ENCODE results near the gene SH2D1A.

Gene SH2D1A

DNA sequence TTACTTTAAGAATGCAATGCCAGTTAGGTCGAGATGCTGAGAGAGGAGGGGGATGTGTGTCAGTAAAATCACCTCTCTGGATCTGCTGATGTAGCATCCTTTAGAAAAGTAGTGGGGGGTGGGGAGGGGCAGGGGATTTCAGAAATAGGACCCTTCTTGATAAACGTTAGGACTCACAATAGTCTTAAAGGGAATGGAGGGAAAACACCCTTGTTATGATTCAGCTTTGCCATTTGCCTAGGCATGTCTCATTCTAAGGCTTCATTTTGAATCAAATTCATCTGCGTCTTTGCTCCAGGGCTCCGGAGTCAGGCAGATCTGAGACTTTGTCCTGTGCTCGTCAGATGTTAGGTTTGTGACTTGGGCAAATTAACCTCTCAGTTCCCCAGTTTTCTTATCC lies 879 bp downstream of the SH2D1A start:
- H3K27me3 ChIP-seq (replicated peaks; ENCODE audit: control insufficient read depth, insufficient read depth, low read length): no peaks in the 10 kb centered on the region
- TF ChIP-seq, protein P1, sequence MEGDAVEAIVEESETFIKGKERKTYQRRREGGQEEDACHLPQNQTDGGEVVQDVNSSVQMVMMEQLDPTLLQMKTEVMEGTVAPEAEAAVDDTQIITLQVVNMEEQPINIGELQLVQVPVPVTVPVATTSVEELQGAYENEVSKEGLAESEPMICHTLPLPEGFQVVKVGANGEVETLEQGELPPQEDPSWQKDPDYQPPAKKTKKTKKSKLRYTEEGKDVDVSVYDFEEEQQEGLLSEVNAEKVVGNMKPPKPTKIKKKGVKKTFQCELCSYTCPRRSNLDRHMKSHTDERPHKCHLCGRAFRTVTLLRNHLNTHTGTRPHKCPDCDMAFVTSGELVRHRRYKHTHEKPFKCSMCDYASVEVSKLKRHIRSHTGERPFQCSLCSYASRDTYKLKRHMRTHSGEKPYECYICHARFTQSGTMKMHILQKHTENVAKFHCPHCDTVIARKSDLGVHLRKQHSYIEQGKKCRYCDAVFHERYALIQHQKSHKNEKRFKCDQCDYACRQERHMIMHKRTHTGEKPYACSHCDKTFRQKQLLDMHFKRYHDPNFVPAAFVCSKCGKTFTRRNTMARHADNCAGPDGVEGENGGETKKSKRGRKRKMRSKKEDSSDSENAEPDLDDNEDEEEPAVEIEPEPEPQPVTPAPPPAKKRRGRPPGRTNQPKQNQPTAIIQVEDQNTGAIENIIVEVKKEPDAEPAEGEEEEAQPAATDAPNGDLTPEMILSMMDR (IDR thresholded peaks at IDR 0.05; ENCODE audit: insufficient read depth, low read length, poor library complexity, severe bottlenecking): no peak
- DNase-seq (ENCODE audit: extremely low read depth, insufficient read length): no peak
- no peak overlapping the region for H3K4me3 ChIP-seq (replicated peaks; ENCODE audit: low read depth, low read length)
- no peaks in the 10 kb centered on the region for H3K36me3 ChIP-seq (ENCODE audit: control insufficient read depth, insufficient read depth, low read length)

DNA sequence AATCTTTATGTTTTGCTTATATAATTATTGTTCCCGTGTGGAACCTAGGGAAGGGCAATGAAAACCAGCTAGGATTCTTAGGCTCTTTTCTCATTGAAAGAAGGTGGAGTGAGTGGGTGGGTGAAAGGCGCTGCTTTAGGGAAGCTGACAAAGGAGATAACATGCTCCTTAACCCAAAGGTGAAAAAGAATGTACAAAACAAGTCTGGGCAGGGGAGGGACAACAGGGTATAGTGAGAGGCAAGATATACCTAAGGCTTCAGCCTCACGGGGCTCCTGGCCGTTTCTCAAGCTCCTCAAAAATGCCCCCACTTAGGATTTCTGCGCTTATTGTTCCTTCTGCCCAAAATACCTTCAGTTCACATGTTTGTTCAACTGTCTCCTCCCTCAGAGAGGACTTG lies 1.8 kb downstream of the SH2D1A start:
- Histone ChIP-seq H3K36me3 (ENCODE audit: control insufficient read depth, insufficient read depth, low read length) (no peaks in the 10 kb centered on the region), H3K27me3 (replicated peaks; ENCODE audit: control insufficient read depth, insufficient read depth, low read length) (no peaks in the 10 kb centered on the region), H3K4me3 (replicated peaks; ENCODE audit: low read depth, low read length) (no peak overlapping the region)
- TF ChIP-seq, protein P1 (IDR thresholded peaks at IDR 0.05; ENCODE audit: insufficient read depth, low read length, poor library complexity, severe bottlenecking): no peak
- DNase-seq (ENCODE audit: extremely low read depth, insufficient read length): no peak

DNA sequence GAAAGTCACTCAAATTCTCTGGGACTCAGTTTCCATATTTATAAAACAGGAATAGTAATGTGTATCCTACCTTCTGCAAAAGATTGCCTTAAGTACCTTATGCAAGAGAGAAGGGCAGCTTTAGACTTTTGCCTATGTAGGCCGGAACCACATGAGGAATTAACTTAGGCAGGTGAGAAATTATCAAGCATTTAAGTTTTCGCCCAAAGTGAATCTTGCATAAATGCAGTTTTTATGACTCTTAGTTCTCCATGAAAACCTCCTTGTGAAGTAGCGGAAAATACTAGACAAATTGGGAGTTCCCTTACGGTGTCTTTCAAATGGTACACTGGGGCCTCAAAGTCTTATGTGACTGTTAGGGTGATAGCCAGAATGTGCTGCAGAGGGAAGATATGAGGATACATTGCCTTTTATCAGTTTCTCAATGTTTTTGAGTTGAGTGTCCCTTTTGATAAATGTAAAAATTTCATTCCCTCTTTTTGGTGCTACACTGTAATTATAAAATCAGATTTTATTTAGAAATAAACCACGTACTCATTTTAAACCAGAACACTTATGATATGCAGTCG lies 2.6 kb downstream of the SH2D1A start:
- Histone ChIP-seq H3K36me3 (ENCODE audit: control insufficient read depth, insufficient read depth, low read length) (no peaks in the 10 kb centered on the region), H3K4me3 (replicated peaks; ENCODE audit: low read depth, low read length) (no peak overlapping the region), H3K27me3 (replicated peaks; ENCODE audit: control insufficient read depth, insufficient read depth, low read length) (no peaks in the 10 kb centered on the region)
- TF ChIP-seq, protein P1 (IDR thresholded peaks at IDR 0.05; ENCODE audit: insufficient read depth, low read length, poor library complexity, severe bottlenecking): no peak
- DNase-seq (ENCODE audit: extremely low read depth, insufficient read length): no peak

DNA sequence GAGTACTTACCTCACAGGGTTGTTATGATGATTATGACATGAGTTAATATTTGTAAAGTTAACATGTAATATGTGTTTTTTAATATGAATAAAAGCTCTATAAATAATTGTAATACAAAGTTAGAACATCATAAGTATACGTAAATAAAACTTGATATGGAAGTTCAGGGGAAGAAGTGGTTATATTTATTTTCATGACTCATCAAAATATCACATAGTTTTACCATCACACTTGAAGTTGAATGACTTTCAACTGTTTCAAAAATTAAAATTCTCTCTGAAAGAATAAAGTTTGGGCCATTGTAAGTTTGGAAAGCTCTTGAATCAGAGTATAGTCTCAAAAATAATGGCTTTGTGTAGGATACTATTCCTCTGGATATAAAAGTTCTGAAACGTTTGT lies 8.3 kb downstream of the SH2D1A start:
- no peak overlapping the region for H3K4me3 ChIP-seq (replicated peaks; ENCODE audit: low read depth, low read length)
- no peaks in the 10 kb centered on the region for H3K36me3 ChIP-seq (ENCODE audit: control insufficient read depth, insufficient read depth, low read length)
- no peaks in the 10 kb centered on the region for H3K27me3 ChIP-seq (replicated peaks; ENCODE audit: control insufficient read depth, insufficient read depth, low read length)
- no peak for DNase-seq (ENCODE audit: extremely low read depth, insufficient read length)
- TF ChIP-seq, protein P1 (IDR thresholded peaks at IDR 0.05; ENCODE audit: insufficient read depth, low read length, poor library complexity, severe bottlenecking): no peak

DNA sequence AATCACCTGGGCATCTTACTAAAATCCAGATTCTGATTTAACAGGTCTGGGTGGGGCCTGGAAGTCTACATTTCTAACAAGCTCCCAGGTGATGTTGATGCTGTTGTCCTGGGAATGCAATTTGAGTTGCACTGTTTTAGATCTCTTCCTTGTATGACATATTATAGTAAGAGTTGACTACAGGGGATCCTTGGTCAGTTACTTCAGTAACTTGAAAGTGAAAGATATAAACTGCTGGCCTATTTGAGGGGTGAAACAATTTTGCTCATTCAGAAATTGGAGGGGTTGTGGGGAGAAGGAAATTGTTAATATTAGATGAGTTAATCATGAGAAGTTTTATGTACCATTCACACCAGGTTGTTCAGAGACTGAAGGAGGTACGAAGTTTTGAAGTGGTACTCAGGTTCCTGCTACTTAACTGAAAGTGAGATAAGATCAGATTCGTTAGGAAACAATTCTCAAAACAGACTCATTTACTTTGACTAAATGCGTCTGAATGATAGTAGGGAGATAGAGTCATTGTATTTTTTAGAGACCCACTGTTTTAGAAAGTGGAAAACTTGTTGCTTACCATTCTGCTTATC lies 12.5 kb downstream of the SH2D1A start:
- H3K4me3 ChIP-seq (replicated peaks; ENCODE audit: low read depth, low read length): no peak overlapping the region
- H3K36me3 ChIP-seq (ENCODE audit: control insufficient read depth, insufficient read depth, low read length): no peaks in the 10 kb centered on the region
- TF ChIP-seq, protein P1 (IDR thresholded peaks at IDR 0.05; ENCODE audit: insufficient read depth, low read length, poor library complexity, severe bottlenecking): no peak
- no peak for DNase-seq (ENCODE audit: extremely low read depth, insufficient read length)
- no peaks in the 10 kb centered on the region for H3K27me3 ChIP-seq (replicated peaks; ENCODE audit: control insufficient read depth, insufficient read depth, low read length)

DNA sequence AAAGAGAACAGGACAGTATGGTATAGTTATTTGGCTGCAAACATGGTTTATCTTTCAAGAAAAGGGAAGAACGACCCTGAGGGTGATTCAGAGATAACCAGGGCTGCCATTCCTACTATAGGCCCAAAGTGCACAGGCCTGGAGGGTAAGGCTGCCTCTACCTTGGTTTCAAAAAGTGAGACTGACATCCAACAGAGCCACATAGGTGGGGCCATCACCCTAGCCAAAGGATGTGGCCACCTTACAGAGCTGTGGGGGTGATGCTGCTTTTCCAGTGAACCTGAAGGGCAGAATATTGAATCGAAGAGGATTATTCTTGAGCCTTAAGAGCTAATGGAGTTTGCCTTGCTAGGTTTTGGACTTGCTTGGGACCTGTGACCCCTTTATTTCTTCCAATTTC lies 15.7 kb downstream of the SH2D1A start:
- TF ChIP-seq, protein P1 (IDR thresholded peaks at IDR 0.05; ENCODE audit: insufficient read depth, low read length, poor library complexity, severe bottlenecking): no peak
- no peak overlapping the region for H3K4me3 ChIP-seq (replicated peaks; ENCODE audit: low read depth, low read length)
- DNase-seq (ENCODE audit: extremely low read depth, insufficient read length): no peak
- H3K27me3 ChIP-seq (replicated peaks; ENCODE audit: control insufficient read depth, insufficient read depth, low read length): no peaks in the 10 kb centered on the region
- no peaks in the 10 kb centered on the region for H3K36me3 ChIP-seq (ENCODE audit: control insufficient read depth, insufficient read depth, low read length)
